GM23338 (cell line): ENCODE results near the gene RHOV. TPM values are rescaled to one million over a fixed set of nuclear protein-coding genes. Genes with fewer than 3 reads are reported as not detected.

Experiments
- ATAC-seq: fragments of 200-7000 bp; cut with Tn5 transposase; 3 replicates; pipeline ENCODE4 v1.9.1; 2020
- DNase-seq: peaks from one replicate; pipeline ENCODE4 v3.0.0-alpha.2; 2015; ENCODE audit warnings: low spot score
- H2AFZ ChIP-seq: fragments of 200-600 bp; sonication (generic); 2 replicates; pipeline ENCODE4 v1.8.0; 2016; ENCODE audit warnings: antibody characterized with exemption, mild to moderate bottlenecking, moderate library complexity
- H3F3A ChIP-seq: fragments of 200-600 bp; sonication (generic); replicated peaks from 2 replicates; pipeline ENCODE4 v1.8.0; 2017; ENCODE audit warnings: antibody characterized with exemption, mixed run types, low read depth
- H3K27ac ChIP-seq: fragments of 200-600 bp; sonication (generic); 2 replicates; pipeline ENCODE4 v1.6.1; 2016; ENCODE audit warnings: low read depth
- H3K27me3 ChIP-seq: fragments of 200-600 bp; sonication (generic); 2 replicates; pipeline ENCODE4 v1.8.0; 2016; ENCODE audit warnings: mild to moderate bottlenecking, mixed run types, moderate library complexity; ENCODE audit not compliant: insufficient read depth
- H3K36me3 ChIP-seq: fragments of 200-600 bp; sonication (generic); 2 replicates; pipeline ENCODE4 v1.8.0; 2016; ENCODE audit warnings: mild to moderate bottlenecking; ENCODE audit not compliant: insufficient read depth
- H3K4me1 ChIP-seq: fragments of 200-600 bp; sonication (generic); 2 replicates; pipeline ENCODE4 v1.8.0; 2016; ENCODE audit warnings: mild to moderate bottlenecking, moderate library complexity; ENCODE audit not compliant: insufficient read depth
- H3K4me2 ChIP-seq: fragments of 200-600 bp; sonication (generic); 2 replicates; pipeline ENCODE4 v1.7.1; 2017; ENCODE audit warnings: mixed run types
- H3K4me3 ChIP-seq: fragments of 200-600 bp; sonication (generic); 2 replicates; pipeline ENCODE4 v1.6.1; 2016; ENCODE audit warnings: mixed run types
- H3K79me2 ChIP-seq: fragments of 200-600 bp; sonication (generic); replicated peaks from 2 replicates; pipeline ENCODE4 v1.8.0; 2017; ENCODE audit warnings: mild to moderate bottlenecking; ENCODE audit not compliant: insufficient read depth
- H3K9me2 ChIP-seq: fragments of 200-600 bp; sonication (generic); 2 replicates; pipeline ENCODE4 v1.8.0; 2017; ENCODE audit not compliant: insufficient read depth
- H4K20me1 ChIP-seq: fragments of 200-600 bp; sonication (generic); replicated peaks from 2 replicates; pipeline ENCODE4 v1.8.0; 2017; ENCODE audit warnings: mild to moderate bottlenecking; ENCODE audit not compliant: insufficient read depth
- H3K27ac Mint-ChIP-seq: 2 replicates; pipeline ENCODE4 v1.8.0; 2020; ENCODE audit warnings: inconsistent platforms, mild to moderate bottlenecking, moderate library complexity, mixed read lengths
- H3K27me3 Mint-ChIP-seq: 3 replicates; pipeline ENCODE4 v1.8.0; 2022; ENCODE audit warnings: low read depth, mild to moderate bottlenecking, moderate library complexity, mixed read lengths, inconsistent platforms; ENCODE audit not compliant: insufficient read depth, poor library complexity
- H3K36me3 Mint-ChIP-seq: 3 replicates; pipeline ENCODE4 v1.8.0; 2021; ENCODE audit warnings: low read depth, mild to moderate bottlenecking, inconsistent platforms, moderate library complexity, mixed read lengths
- H3K4me1 Mint-ChIP-seq: 3 replicates; pipeline ENCODE4 v1.8.0; 2020; ENCODE audit warnings: mild to moderate bottlenecking, inconsistent platforms, mixed read lengths
- H3K4me3 Mint-ChIP-seq: 3 replicates; pipeline ENCODE4 v1.8.0; 2021; ENCODE audit warnings: moderate library complexity, mild to moderate bottlenecking, inconsistent platforms, mixed read lengths
- H3K9me3 Mint-ChIP-seq: 3 replicates; pipeline ENCODE4 v1.8.0; 2020; ENCODE audit warnings: moderate library complexity, mild to moderate bottlenecking, inconsistent platforms, mixed read lengths
- CREB1 ChIP-seq: fragments of 250-450 bp; sonication (Bioruptor Pico); IDR thresholded peaks from 2 replicates; pipeline ENCODE4 v1.5.0; 2020; ENCODE audit warnings: low read depth, mild to moderate bottlenecking, moderate library complexity
- ETS1 ChIP-seq: IDR thresholded peaks from 2 replicates; pipeline ENCODE4 v1.6.1; 2016; ENCODE audit warnings: antibody characterized with exemption
- EZH2 ChIP-seq: fragments of 200-600 bp; sonication (generic); IDR thresholded peaks from one replicate; pipeline ENCODE4 v1.8.0; 2017; ENCODE audit warnings: antibody characterized with exemption, mild to moderate bottlenecking, low read depth; ENCODE audit not compliant: unreplicated experiment
- EZH2phosphoT487 ChIP-seq: fragments of 200-600 bp; sonication (generic); IDR thresholded peaks from one replicate; pipeline ENCODE4 v1.8.1; 2018; ENCODE audit warnings: antibody characterized with exemption; ENCODE audit not compliant: unreplicated experiment
- JUNB ChIP-seq: IDR thresholded peaks from one replicate; pipeline ENCODE4 v1.6.1; 2016; ENCODE audit warnings: antibody characterized with exemption; ENCODE audit not compliant: unreplicated experiment
- NANOG ChIP-seq: IDR thresholded peaks from 2 replicates; pipeline ENCODE4 v1.6.1; 2016; ENCODE audit warnings: antibody characterized with exemption, borderline replicate concordance
- POLR2AphosphoS5 ChIP-seq: IDR thresholded peaks from 2 replicates; pipeline ENCODE4 v1.6.1; 2016; ENCODE audit warnings: antibody characterized with exemption, low read depth
- STAT1 ChIP-seq: IDR thresholded peaks from one replicate; pipeline ENCODE4 v1.6.1; 2016; ENCODE audit warnings: antibody characterized with exemption; ENCODE audit not compliant: unreplicated experiment
- ZNF114 ChIP-seq: fragments of 250-450 bp; sonication (Bioruptor Pico); IDR thresholded peaks from 2 replicates; pipeline ENCODE4 v1.5.0; 2020; ENCODE audit warnings: mild to moderate bottlenecking, moderate library complexity
- ZNF331 ChIP-seq: fragments of 250-450 bp; sonication (Bioruptor Pico); IDR thresholded peaks from 2 replicates; pipeline ENCODE4 v1.5.0; 2020; ENCODE audit warnings: low read depth, mild to moderate bottlenecking, moderate library complexity
- polyA plus RNA-seq: library from polyadenylated mRNA; unstranded; fragments of >200 nt; fragmentation: Nextera tagmentation; extraction: Ambion mirVana; gene quantifications from 2 replicates; pipeline ENCODE4 v1.2.1, GENCODE V29; 2016
- total RNA-seq: library from RNA; depleted of rRNA; stranded (reverse); fragments of >200 nt; shearing (Covaris generic); gene quantifications from 2 replicates; pipeline ENCODE4 v1.2.3, GENCODE V29; 2014
- TF ChIP-seq, protein P1 (sequence below), 2 experiments: fragments of 200-600 bp in 1 of 2; sonication (generic) in 1 of 2; conservative IDR thresholded peaks; 2 replicates each; pipeline versions ENCODE4 v1.5.1 to v1.6.1; 2016 to 2017; ENCODE audit warnings: antibody characterized with exemption in 2 of 2, low read depth in 2 of 2, mild to moderate bottlenecking in 2 of 2, moderate library complexity in 1 of 2
- TF ChIP-seq, protein P2 (sequence below): IDR thresholded peaks from one replicate; pipeline ENCODE4 v1.6.1; 2018; ENCODE audit warnings: antibody characterized with exemption; ENCODE audit not compliant: unreplicated experiment
- TF ChIP-seq, protein P3 (sequence below): fragments of 250-450 bp; sonication (Bioruptor Pico); IDR thresholded peaks from 2 replicates; pipeline ENCODE4 v1.5.0; 2020; ENCODE audit warnings: mild to moderate bottlenecking, moderate library complexity

RHOV gene
- total and polyA plus RNA-seq, 2 experiments from 2014 or later: 4.4 to 4.7 TPM

DNA sequence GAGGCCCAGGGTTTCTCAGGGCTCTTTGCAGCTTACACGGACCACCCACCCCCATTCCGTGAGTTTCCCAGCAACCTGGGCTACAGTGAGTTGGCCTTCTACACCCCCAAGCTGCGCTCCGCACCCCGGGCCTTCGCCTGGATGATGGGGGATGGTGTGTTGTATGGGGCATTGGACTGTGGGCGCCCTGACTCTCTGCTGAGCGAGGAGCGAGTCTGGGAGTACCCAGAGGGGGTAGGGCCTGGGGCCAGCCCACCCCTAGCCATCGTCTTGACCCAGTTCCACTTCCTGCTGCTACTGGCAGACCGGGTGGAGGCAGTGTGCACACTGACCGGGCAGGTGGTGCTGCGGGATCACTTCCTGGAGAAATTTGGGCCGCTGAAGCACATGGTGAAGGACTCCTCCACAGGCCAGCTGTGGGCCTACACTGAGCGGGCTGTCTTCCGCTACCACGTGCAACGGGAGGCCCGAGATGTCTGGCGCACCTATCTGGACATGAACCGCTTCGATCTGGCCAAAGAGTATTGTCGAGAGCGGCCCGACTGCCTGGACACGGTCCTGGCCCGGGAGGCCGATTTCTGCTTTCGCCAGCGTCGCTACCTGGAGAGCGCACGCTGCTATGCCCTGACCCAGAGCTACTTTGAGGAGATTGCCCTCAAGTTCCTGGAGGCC lies 25.6 kb upstream of the RHOV start:
- Histone ChIP-seq H3K9me2 (no peaks in the 10 kb centered on the region), H4K20me1 (peaks cover 16% of the 10 kb centered on the region), H2AFZ (no peak overlapping the region), H3K4me3 (no peak overlapping the region), H3K4me2 (no peak overlapping the region), H3K27me3 (no peaks in the 10 kb centered on the region), H3K36me3 (peaks cover 23% of the 10 kb centered on the region), H3F3A (peaks cover 10% of the 10 kb centered on the region; the same call in 1 of the 2 replicates), H3K79me2 (peaks cover 25% of the 10 kb centered on the region), H3K27ac (no peak overlapping the region), H3K4me1 (no peaks in the 10 kb centered on the region; the same call in 1 of the 2 replicates)
- H3K27me3 Mint-ChIP-seq: peaks cover 16% of the 10 kb centered on the region
- H3K4me1 Mint-ChIP-seq: peaks cover 9% of the 10 kb centered on the region
- no peak for DNase-seq
- H3K36me3 Mint-ChIP-seq: peaks cover 83% of the 10 kb centered on the region
- no peak overlapping the region for H3K4me3 Mint-ChIP-seq
- no peak overlapping the region for H3K27ac Mint-ChIP-seq
- no peaks in the 10 kb centered on the region; the same call in 2 of the 3 replicates for H3K9me3 Mint-ChIP-seq
- no peak for ATAC-seq
- TF ChIP-seq ETS1 (no peak), NANOG (no peak), ZNF331 (no peak), JUNB (no peak), STAT1 (no peak), EZH2phosphoT487 (no peak), POLR2AphosphoS5 (no peak), EZH2 (no peak), CREB1 (CRISPR knock-in tag) (no peak), ZNF114 (CRISPR knock-in tag) (no peak)
- TF ChIP-seq, protein P1, sequence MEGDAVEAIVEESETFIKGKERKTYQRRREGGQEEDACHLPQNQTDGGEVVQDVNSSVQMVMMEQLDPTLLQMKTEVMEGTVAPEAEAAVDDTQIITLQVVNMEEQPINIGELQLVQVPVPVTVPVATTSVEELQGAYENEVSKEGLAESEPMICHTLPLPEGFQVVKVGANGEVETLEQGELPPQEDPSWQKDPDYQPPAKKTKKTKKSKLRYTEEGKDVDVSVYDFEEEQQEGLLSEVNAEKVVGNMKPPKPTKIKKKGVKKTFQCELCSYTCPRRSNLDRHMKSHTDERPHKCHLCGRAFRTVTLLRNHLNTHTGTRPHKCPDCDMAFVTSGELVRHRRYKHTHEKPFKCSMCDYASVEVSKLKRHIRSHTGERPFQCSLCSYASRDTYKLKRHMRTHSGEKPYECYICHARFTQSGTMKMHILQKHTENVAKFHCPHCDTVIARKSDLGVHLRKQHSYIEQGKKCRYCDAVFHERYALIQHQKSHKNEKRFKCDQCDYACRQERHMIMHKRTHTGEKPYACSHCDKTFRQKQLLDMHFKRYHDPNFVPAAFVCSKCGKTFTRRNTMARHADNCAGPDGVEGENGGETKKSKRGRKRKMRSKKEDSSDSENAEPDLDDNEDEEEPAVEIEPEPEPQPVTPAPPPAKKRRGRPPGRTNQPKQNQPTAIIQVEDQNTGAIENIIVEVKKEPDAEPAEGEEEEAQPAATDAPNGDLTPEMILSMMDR (conservative IDR thresholded peaks at IDR 0.05; ENCODE audit: low read depth in 2 of 2): no peak
- TF ChIP-seq, protein P2, sequence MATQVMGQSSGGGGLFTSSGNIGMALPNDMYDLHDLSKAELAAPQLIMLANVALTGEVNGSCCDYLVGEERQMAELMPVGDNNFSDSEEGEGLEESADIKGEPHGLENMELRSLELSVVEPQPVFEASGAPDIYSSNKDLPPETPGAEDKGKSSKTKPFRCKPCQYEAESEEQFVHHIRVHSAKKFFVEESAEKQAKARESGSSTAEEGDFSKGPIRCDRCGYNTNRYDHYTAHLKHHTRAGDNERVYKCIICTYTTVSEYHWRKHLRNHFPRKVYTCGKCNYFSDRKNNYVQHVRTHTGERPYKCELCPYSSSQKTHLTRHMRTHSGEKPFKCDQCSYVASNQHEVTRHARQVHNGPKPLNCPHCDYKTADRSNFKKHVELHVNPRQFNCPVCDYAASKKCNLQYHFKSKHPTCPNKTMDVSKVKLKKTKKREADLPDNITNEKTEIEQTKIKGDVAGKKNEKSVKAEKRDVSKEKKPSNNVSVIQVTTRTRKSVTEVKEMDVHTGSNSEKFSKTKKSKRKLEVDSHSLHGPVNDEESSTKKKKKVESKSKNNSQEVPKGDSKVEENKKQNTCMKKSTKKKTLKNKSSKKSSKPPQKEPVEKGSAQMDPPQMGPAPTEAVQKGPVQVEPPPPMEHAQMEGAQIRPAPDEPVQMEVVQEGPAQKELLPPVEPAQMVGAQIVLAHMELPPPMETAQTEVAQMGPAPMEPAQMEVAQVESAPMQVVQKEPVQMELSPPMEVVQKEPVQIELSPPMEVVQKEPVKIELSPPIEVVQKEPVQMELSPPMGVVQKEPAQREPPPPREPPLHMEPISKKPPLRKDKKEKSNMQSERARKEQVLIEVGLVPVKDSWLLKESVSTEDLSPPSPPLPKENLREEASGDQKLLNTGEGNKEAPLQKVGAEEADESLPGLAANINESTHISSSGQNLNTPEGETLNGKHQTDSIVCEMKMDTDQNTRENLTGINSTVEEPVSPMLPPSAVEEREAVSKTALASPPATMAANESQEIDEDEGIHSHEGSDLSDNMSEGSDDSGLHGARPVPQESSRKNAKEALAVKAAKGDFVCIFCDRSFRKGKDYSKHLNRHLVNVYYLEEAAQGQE: no peak
- TF ChIP-seq, protein P3, sequence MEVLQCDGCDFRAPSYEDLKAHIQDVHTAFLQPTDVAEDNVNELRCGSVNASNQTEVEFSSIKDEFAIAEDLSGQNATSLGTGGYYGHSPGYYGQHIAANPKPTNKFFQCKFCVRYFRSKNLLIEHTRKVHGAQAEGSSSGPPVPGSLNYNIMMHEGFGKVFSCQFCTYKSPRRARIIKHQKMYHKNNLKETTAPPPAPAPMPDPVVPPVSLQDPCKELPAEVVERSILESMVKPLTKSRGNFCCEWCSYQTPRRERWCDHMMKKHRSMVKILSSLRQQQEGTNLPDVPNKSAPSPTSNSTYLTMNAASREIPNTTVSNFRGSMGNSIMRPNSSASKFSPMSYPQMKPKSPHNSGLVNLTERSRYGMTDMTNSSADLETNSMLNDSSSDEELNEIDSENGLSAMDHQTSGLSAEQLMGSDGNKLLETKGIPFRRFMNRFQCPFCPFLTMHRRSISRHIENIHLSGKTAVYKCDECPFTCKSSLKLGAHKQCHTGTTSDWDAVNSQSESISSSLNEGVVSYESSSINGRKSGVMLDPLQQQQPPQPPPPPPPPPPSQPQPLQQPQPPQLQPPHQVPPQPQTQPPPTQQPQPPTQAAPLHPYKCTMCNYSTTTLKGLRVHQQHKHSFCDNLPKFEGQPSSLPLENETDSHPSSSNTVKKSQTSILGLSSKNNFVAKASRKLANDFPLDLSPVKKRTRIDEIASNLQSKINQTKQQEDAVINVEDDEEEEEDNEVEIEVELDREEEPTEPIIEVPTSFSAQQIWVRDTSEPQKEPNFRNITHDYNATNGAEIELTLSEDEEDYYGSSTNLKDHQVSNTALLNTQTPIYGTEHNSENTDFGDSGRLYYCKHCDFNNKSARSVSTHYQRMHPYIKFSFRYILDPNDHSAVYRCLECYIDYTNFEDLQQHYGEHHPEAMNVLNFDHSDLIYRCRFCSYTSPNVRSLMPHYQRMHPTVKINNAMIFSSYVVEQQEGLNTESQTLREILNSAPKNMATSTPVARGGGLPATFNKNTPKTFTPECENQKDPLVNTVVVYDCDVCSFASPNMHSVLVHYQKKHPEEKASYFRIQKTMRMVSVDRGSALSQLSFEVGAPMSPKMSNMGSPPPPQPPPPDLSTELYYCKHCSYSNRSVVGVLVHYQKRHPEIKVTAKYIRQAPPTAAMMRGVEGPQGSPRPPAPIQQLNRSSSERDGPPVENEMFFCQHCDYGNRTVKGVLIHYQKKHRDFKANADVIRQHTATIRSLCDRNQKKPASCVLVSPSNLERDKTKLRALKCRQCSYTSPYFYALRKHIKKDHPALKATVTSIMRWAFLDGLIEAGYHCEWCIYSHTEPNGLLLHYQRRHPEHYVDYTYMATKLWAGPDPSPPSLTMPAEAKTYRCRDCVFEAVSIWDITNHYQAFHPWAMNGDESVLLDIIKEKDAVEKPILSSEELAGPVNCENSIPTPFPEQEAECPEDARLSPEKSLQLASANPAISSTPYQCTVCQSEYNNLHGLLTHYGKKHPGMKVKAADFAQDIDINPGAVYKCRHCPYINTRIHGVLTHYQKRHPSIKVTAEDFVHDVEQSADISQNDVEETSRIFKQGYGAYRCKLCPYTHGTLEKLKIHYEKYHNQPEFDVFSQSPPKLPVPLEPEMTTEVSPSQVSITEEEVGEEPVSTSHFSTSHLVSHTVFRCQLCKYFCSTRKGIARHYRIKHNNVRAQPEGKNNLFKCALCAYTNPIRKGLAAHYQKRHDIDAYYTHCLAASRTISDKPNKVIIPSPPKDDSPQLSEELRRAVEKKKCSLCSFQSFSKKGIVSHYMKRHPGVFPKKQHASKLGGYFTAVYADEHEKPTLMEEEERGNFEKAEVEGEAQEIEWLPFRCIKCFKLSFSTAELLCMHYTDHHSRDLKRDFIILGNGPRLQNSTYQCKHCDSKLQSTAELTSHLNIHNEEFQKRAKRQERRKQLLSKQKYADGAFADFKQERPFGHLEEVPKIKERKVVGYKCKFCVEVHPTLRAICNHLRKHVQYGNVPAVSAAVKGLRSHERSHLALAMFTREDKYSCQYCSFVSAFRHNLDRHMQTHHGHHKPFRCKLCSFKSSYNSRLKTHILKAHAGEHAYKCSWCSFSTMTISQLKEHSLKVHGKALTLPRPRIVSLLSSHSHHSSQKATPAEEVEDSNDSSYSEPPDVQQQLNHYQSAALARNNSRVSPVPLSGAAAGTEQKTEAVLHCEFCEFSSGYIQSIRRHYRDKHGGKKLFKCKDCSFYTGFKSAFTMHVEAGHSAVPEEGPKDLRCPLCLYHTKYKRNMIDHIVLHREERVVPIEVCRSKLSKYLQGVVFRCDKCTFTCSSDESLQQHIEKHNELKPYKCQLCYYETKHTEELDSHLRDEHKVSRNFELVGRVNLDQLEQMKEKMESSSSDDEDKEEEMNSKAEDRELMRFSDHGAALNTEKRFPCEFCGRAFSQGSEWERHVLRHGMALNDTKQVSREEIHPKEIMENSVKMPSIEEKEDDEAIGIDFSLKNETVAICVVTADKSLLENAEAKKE (CRISPR knock-in tag): no peak
